ENCODE data around the gene HSPA1B.

Gene HSPA1B

GRCh38 chr6:31870385-31870921 is 42.9 kb downstream of the HSPA1B start:
- in situ Hi-C loops (cut with HindIII; ENCODE audit: low pct_ligation_motif_present, low pct_unique_long_range_greater_than_20kb, low sequenced_read_pairs), result no loop called here
- DNase-seq, result peak; percentile 60

- in situ Hi-C loops (cut with HindIII; ENCODE audit: low pct_ligation_motif_present, low pct_unique_long_range_greater_than_20kb, low sequenced_read_pairs), result no loop called here
- peak; percentile 56 for DNase-seq
Measured at GRCh38 chr6:31871046-31871659, 43.6 kb downstream of the HSPA1B start.

GRCh38 chr6:31874084-31874670 is 46.6 kb downstream of the HSPA1B start:
- in situ Hi-C loops (cut with HindIII; ENCODE audit: low pct_ligation_motif_present, low pct_unique_long_range_greater_than_20kb, low sequenced_read_pairs), result no loop called here

GRCh38 chr6:31874836-31875572 is 47.5 kb downstream of the HSPA1B start:
- in situ Hi-C loops (cut with HindIII; ENCODE audit: low pct_ligation_motif_present, low pct_unique_long_range_greater_than_20kb, low sequenced_read_pairs), result no loop called here
- no peak for DNase-seq

More at GRCh38 chr6:31874084-31874670, 46.6 kb downstream of the HSPA1B start:
- DNase-seq, result no peak

- DNase-seq, result no peak
- in situ Hi-C loops (cut with HindIII; ENCODE audit: low pct_ligation_motif_present, low pct_unique_long_range_greater_than_20kb, low sequenced_read_pairs), result no loop called here
Measured at GRCh38 chr6:31875877-31876276, 48.3 kb downstream of the HSPA1B start.

GRCh38 chr6:31876357-31876756 is 48.8 kb downstream of the HSPA1B start:
- no peak for DNase-seq
- in situ Hi-C loops (cut with HindIII; ENCODE audit: low pct_ligation_motif_present, low pct_unique_long_range_greater_than_20kb, low sequenced_read_pairs), result no loop called here

- in situ Hi-C loops (cut with HindIII; ENCODE audit: low pct_ligation_motif_present, low pct_unique_long_range_greater_than_20kb, low sequenced_read_pairs), result no loop called here
- no peak for DNase-seq
Measured at GRCh38 chr6:31877125-31877650, 49.6 kb downstream of the HSPA1B start.

- in situ Hi-C loops (cut with HindIII; ENCODE audit: low pct_ligation_motif_present, low pct_unique_long_range_greater_than_20kb, low sequenced_read_pairs), result no loop called here
- DNase-seq, result no peak
Measured at GRCh38 chr6:31877651-31878161, 50.2 kb downstream of the HSPA1B start.

GRCh38 chr6:31878222-31878621 is 50.7 kb downstream of the HSPA1B start:
- DNase-seq, result no peak
- in situ Hi-C loops (cut with HindIII; ENCODE audit: low pct_ligation_motif_present, low pct_unique_long_range_greater_than_20kb, low sequenced_read_pairs), result no loop called here

GRCh38 chr6:31878726-31879125 is 51.2 kb downstream of the HSPA1B start, which contains the start of gene SLC44A4:
Gene SLC44A4, minus strand, starts transcription at chr6:31878997. Its CDS starts 17 bp downstream, at chr6:31878980.
- DNase-seq, result no peak
- in situ Hi-C loops (cut with HindIII; ENCODE audit: low pct_ligation_motif_present, low pct_unique_long_range_greater_than_20kb, low sequenced_read_pairs), result no loop called here

- in situ Hi-C loops (cut with HindIII; ENCODE audit: low pct_ligation_motif_present, low pct_unique_long_range_greater_than_20kb, low sequenced_read_pairs), result no loop called here
- DNase-seq, result no peak
Measured at GRCh38 chr6:31879143-31879542, 51.6 kb downstream of the HSPA1B start.
